HepG2 (cell line): ENCODE results near the gene KRT81. TPM values are rescaled to one million over a fixed set of nuclear protein-coding genes. Genes with fewer than 3 reads are reported as not detected.

Source experiments
- ATAC-seq: fragments of 200-7000 bp; cut with Tn5 transposase; 3 replicates; pipeline ENCODE4 v1.9.1; 2020; ENCODE audit warnings: mild to moderate bottlenecking, moderate library complexity
- Bru-seq: library from RNA; stranded (reverse); fragments of 400-500 nt; gene quantifications from one replicate; lab custom pipeline; 2021; lab: Mats Ljungman, UMichigan
- BruChase-seq, 2 experiments: library from RNA; stranded (reverse); fragments of 400-500 nt; gene quantifications; one replicate each; lab custom pipeline; 2021; lab: Mats Ljungman, UMichigan
- BruUV-seq: library from RNA; stranded (reverse); fragments of 400-500 nt; replicated peaks from 2 replicates; lab custom pipeline; 2021; lab: Mats Ljungman, UMichigan
- CTCF ChIA-PET: fragments of 300-600 bp; formaldehyde crosslinking; extraction: SDS; loops from one replicate; lab custom pipeline; 2021; ENCODE audit warnings: low total read pairs, inconsistent platforms, low intra/inter-chr PET ratio; lab: Yijun Ruan, JAX
- POLR2A ChIA-PET: fragments of 350-600 bp; sonication (Branson Sonifier 250); formaldehyde crosslinking; loops from one replicate; lab custom pipeline; 2020; ENCODE audit warnings: antibody characterized with exemption, inconsistent platforms; lab: Yijun Ruan, JAX
- DNase-seq: peaks from one replicate; pipeline ENCODE4 v3.0.0-alpha.2; 2015; ENCODE audit warnings: low spot score
- FAIRE-seq: peaks from 3 replicates; lab custom pipeline; 2011; peaks lifted over from hg19 to GRCh38; lab: Jason Lieb, UNC
- H2AFZ ChIP-seq: one replicate; pipeline ENCODE4 v1.6.1; 2011; ENCODE audit warnings: low read length, inconsistent platforms
- H3K27ac ChIP-seq: fragments of 300-600 bp; 3 replicates; pipeline ENCODE4 v1.8.0; 2011; ENCODE audit warnings: mixed run types, mild to moderate bottlenecking, mixed read lengths, low read length, inconsistent platforms; ENCODE audit not compliant: insufficient read depth; ENCODE audit errors: extremely low read length
- H3K27me3 ChIP-seq, 2 experiments: fragments of 200-600 bp in 1 of 2; 2 replicates in 1 of 2; 3 replicates in 1 of 2; pipeline versions ENCODE4 v1.6.0 to v1.8.0; 2011; ENCODE audit warnings: low read length in 2 of 2, mild to moderate bottlenecking in 2 of 2, moderate library complexity in 2 of 2, inconsistent platforms in 1 of 2; ENCODE audit not compliant: insufficient read depth in 2 of 2, control insufficient read depth in 1 of 2
- H3K36me3 ChIP-seq, 2 experiments: fragments of 200-600 bp in 1 of 2; replicated peaks in 1 of 2; 2 replicates in 1 of 2; 3 replicates in 1 of 2; pipeline versions ENCODE4 v1.5.1 to v1.8.0; 2011; ENCODE audit warnings: low read length in 2 of 2, inconsistent platforms in 1 of 2; ENCODE audit not compliant: insufficient read depth in 2 of 2, control insufficient read depth in 1 of 2
- H3K4me1 ChIP-seq: 2 replicates; pipeline ENCODE4 v1.5.1; 2012; ENCODE audit warnings: low read length, inconsistent platforms; ENCODE audit not compliant: insufficient read depth
- H3K4me2 ChIP-seq: 2 replicates; pipeline ENCODE4 v1.6.0; 2011; ENCODE audit warnings: low read depth, low read length, inconsistent platforms
- H3K4me3 ChIP-seq, 3 experiments: fragments of 200-600 bp in 1 of 3; sonication (generic), shearing (Covaris generic) in 1 of 3; replicated peaks in 1 of 3; 2 replicates each; pipeline ENCODE4 v1.5.1; 2011 to 2016; ENCODE audit warnings: low read length in 3 of 3, inconsistent platforms in 2 of 3, low read depth in 2 of 3, mild to moderate bottlenecking in 2 of 3, control low read depth in 1 of 3, mixed read lengths in 1 of 3; ENCODE audit not compliant: insufficient read depth in 1 of 3
- H3K79me2 ChIP-seq: one replicate; pipeline ENCODE4 v1.6.1; 2011; ENCODE audit warnings: low read length, inconsistent platforms; ENCODE audit not compliant: insufficient read depth
- H3K9ac ChIP-seq: 2 replicates; pipeline ENCODE4 v1.6.0; 2011; ENCODE audit warnings: mild to moderate bottlenecking, low read depth, low read length, inconsistent platforms; ENCODE audit not compliant: insufficient read depth
- H3K9me3 ChIP-seq: 2 replicates; pipeline ENCODE4 v1.5.1; 2012; ENCODE audit warnings: mild to moderate bottlenecking, low read length
- H4K20me1 ChIP-seq: 2 replicates; pipeline ENCODE4 v1.6.0; 2011; ENCODE audit warnings: inconsistent platforms, mild to moderate bottlenecking, low read length, moderate library complexity; ENCODE audit not compliant: insufficient read depth
- BCL3 ChIP-seq: sonication (generic); formaldehyde crosslinking; IDR thresholded peaks from 2 replicates; pipeline ENCODE4 v1.5.1; 2020; ENCODE audit warnings: mild to moderate bottlenecking, missing genetic modification reagents, moderate library complexity
- GTF3A ChIP-seq: sonication (generic); formaldehyde crosslinking; conservative IDR thresholded peaks from 2 replicates; pipeline ENCODE4 v1.4.0; 2020; ENCODE audit warnings: mild to moderate bottlenecking, missing genetic modification reagents
- HOMEZ ChIP-seq: IDR thresholded peaks from 2 replicates; pipeline ENCODE4 v1.6.1; 2016; ENCODE audit warnings: low read depth
- KDM3A ChIP-seq: IDR thresholded peaks from 2 replicates; pipeline ENCODE4 v1.6.1; 2018; ENCODE audit warnings: low read depth, missing compliant biosample characterization
- KLF6 ChIP-seq: IDR thresholded peaks from 2 replicates; pipeline ENCODE4 v1.8.0; 2016; ENCODE audit warnings: missing biosample characterization, missing genetic modification reagents
- NR1H2 ChIP-seq: sonication (generic); formaldehyde crosslinking; IDR thresholded peaks from 2 replicates; pipeline ENCODE4 v1.8.1; 2022; ENCODE audit warnings: low read depth, missing genetic modification reagents, borderline replicate concordance
- THRA ChIP-seq: sonication (generic); formaldehyde crosslinking; IDR thresholded peaks from 2 replicates; pipeline ENCODE4 v1.4.0; 2020; ENCODE audit warnings: missing genetic modification reagents, borderline replicate concordance
- ZNF343 ChIP-seq: sonication (generic); formaldehyde crosslinking; IDR thresholded peaks from 2 replicates; pipeline ENCODE4 v1.4.0; 2020; ENCODE audit warnings: mild to moderate bottlenecking, missing genetic modification reagents
- ZNF501 ChIP-seq: sonication (generic); formaldehyde crosslinking; IDR thresholded peaks from 2 replicates; pipeline ENCODE4 v1.5.1; 2020; ENCODE audit warnings: mild to moderate bottlenecking, moderate library complexity, missing genetic modification reagents
- ZNF879 ChIP-seq: sonication (generic); formaldehyde crosslinking; IDR thresholded peaks from 2 replicates; pipeline ENCODE4 v1.8.1; 2023; ENCODE audit warnings: missing genetic modification reagents
- WGBS: methylation state at CpG from one replicate; pipeline ENCODE4 v1.1.6; 2017; ENCODE audit warnings: low lambda C conversion rate; 5-methylcytosine and 5-hydroxymethylcytosine counted together
- in situ Hi-C: cut with HindIII; loops from 2 replicates; pipeline ENCODE4 v1.10.0; 2017; ENCODE audit warnings: low pct_unique_long_range_greater_than_20kb; ENCODE audit not compliant: extremely low pct_ligation_motif_present
- intact Hi-C: fragments of 100-400 bp; cut with micrococcal nuclease; formaldehyde crosslinking; loops from one replicate; pipeline ENCODE4 v1.10.0; 2022; ENCODE audit not compliant: unreplicated experiment
- long read RNA-seq, 2 experiments: library from RNA in 1 of 2; library from polyadenylated mRNA in 1 of 2; stranded (forward) in 1 of 2; unstranded in 1 of 2; transcript quantifications; one replicate each; pipeline ENCODE4 v2.0.0, GENCODE V29; 2019 to 2022
- polyA minus RNA-seq, 3 experiments: library from RNA; depleted of rRNA, polyadenylated mRNA; stranded (reverse); fragments of >200 nt; gene quantifications; 2 replicates each; pipeline ENCODE4 v1.2.3, GENCODE V29; 2011; ENCODE audit warnings: low replicate concordance in 1 of 3
- polyA plus RNA-seq, 8 experiments: library from polyadenylated mRNA; depleted of rRNA in 3 of 8; stranded (reverse) in 7 of 8; unstranded in 1 of 8; fragments of >200 nt; fragmentation: Illumina TruSeq in 4 of 8; extraction: Trizol in 4 of 8; gene quantifications; 2 replicates each; pipeline versions ENCODE4 v1.2.1 to v1.2.3, GENCODE V29; 2011 to 2016; ENCODE audit warnings: low read depth in 4 of 8, missing spikeins in 1 of 8, mixed read lengths in 1 of 8; ENCODE audit not compliant: insufficient read depth in 1 of 8
- total RNA-seq, 5 experiments: library from RNA; depleted of rRNA; stranded (reverse); fragments of >200 nt; fragmentation: Illumina TruSeq; extraction: Trizol; gene quantifications; 2 replicates each; pipeline ENCODE4 v1.2.3, GENCODE V29; 2016; ENCODE audit warnings: low read depth in 1 of 5

KRT81 gene
- total RNA-seq (2016; rRNA removed; fragmentation: Illumina TruSeq; extraction: Trizol) = not detected in 2 replicates
- not detected in 2 replicates for total RNA-seq (2016; cell fraction: cytosol; rRNA removed; fragmentation: Illumina TruSeq; extraction: Trizol; ENCODE audit: low read depth)
- not detected in 2 replicates for total RNA-seq (2016; cell fraction: insoluble cytoplasmic fraction; rRNA removed; fragmentation: Illumina TruSeq; extraction: Trizol)
- total RNA-seq (2016; cell fraction: membrane; rRNA removed; fragmentation: Illumina TruSeq; extraction: Trizol) = not detected in 2 replicates
- not detected in 2 replicates for total RNA-seq (2016; cell fraction: nucleus; rRNA removed; fragmentation: Illumina TruSeq; extraction: Trizol)
- not detected in 2 replicates for polyA plus RNA-seq (2011; rRNA removed)
- polyA plus RNA-seq (2011; cell fraction: cytosol; rRNA removed) = 0.03 TPM in 1 of 2 replicates, not detected in the other
- polyA plus RNA-seq (2011; cell fraction: nucleus; rRNA removed) = not detected in 2 replicates
- polyA plus RNA-seq (2012) = not detected in 2 replicates
- polyA plus RNA-seq (2016; cell fraction: cytosol; fragmentation: Illumina TruSeq; extraction: Trizol; ENCODE audit: low read depth) = 0.08 TPM in 1 of 2 replicates, not detected in the other
- not detected in 2 replicates for polyA plus RNA-seq (2016; cell fraction: insoluble cytoplasmic fraction; fragmentation: Illumina TruSeq; extraction: Trizol; ENCODE audit: low read depth)
- not detected in 2 replicates for polyA plus RNA-seq (2016; cell fraction: membrane; fragmentation: Illumina TruSeq; extraction: Trizol; ENCODE audit: low read depth)
- not detected in 2 replicates for polyA plus RNA-seq (2016; cell fraction: nucleus; fragmentation: Illumina TruSeq; extraction: Trizol; ENCODE audit: insufficient read depth, low read depth)
- polyA minus RNA-seq (2011; rRNA and poly(A)+ RNA removed; ENCODE audit: low replicate concordance) = 0.23 TPM in 1 of 2 replicates, not detected in the other
- polyA minus RNA-seq (2011; cell fraction: cytosol; rRNA and poly(A)+ RNA removed) = not detected in 2 replicates
- not detected in 2 replicates for polyA minus RNA-seq (2011; cell fraction: nucleus; rRNA and poly(A)+ RNA removed)
- not detected for Bru-seq, nascent RNA
- BruChase-seq, experiment 1, labeled RNA remaining after a 6-hour chase = percentile 12 among the genes with signal in this experiment
- not detected for BruChase-seq, experiment 2, labeled RNA remaining after a 2-hour chase
- long read RNA-seq, experiment 1 = 0 reads
- long read RNA-seq, experiment 2 = 0 reads

GRCh38 chr12:52291267-52291935, at the start of gene KRT81:
TSS of gene KRT81 (minus strand) at chr12:52291534. CDS start at chr12:52291465, 69 bp downstream.
- WGBS = 4% methylated on average over 2 of the region's 32 CpGs
- BruUV-seq = no TSS peak
- no peak for TF ChIP-seq BCL3 (CRISPR knock-in tag)
- no peak for TF ChIP-seq ZNF879 (CRISPR knock-in tag)
- TF ChIP-seq GTF3A (CRISPR knock-in tag) = no peak
- TF ChIP-seq THRA (CRISPR knock-in tag) = no peak
- no peak for TF ChIP-seq NR1H2 (CRISPR knock-in tag)
- TF ChIP-seq ZNF501 (CRISPR knock-in tag) = no peak
- TF ChIP-seq KDM3A (CRISPR knock-in tag) = no peak
- no peak for TF ChIP-seq ZNF343 (CRISPR knock-in tag)
- no peak for TF ChIP-seq KLF6
- no peak for TF ChIP-seq HOMEZ
- no peak for FAIRE-seq
- Histone ChIP-seq H4K20me1 (no peaks in the 10 kb centered on the region), H3K27me3 (peaks cover 2 to 6% of the 10 kb centered on the region in 2 experiments; a peak in 1 of 5 replicates), H3K4me2 (no peak within 1 kb of the TSS), H3K4me1 (no peaks in the 10 kb centered on the region), H3K9me3 (no peaks in the 10 kb centered on the region), H3K9ac (no peak within 1 kb of the TSS), H3K27ac (no peak within 1 kb of the TSS), H2AFZ (no peak within 1 kb of the TSS), H3K79me2 (no peaks in the 10 kb centered on the region), H3K36me3 (no peaks in the 10 kb centered on the region), H3K4me3 (no peak within 1 kb of the TSS)
- ChIA-PET POLR2A (no interaction called here), CTCF (no interaction called here)
- in situ Hi-C loops = no loop called here
- no peak for ATAC-seq
- intact Hi-C loops = no loop called here
- DNase-seq = no peak
